H9 (cell line): ENCODE measurements around the gene DGKD. TPM values are rescaled to one million over a fixed set of nuclear protein-coding genes. Genes with fewer than 3 reads are reported as not detected.

ENCODE experiments used
- DNase-seq: peaks from one replicate; pipeline ENCODE4 v3.0.0-alpha.2; 2017
- H2AFZ ChIP-seq: one replicate; pipeline ENCODE4 v1.6.1; 2013; ENCODE audit warnings: mild to moderate bottlenecking, low read length, control low read depth, moderate library complexity
- H2AK5ac ChIP-seq: 2 replicates; pipeline ENCODE4 v1.6.1; 2013; ENCODE audit warnings: low read length, control low read depth, mixed read lengths; ENCODE audit not compliant: insufficient read length
- H2BK120ac ChIP-seq: one replicate; pipeline ENCODE4 v1.6.1; 2013; ENCODE audit warnings: low read depth, mild to moderate bottlenecking, low read length, control low read depth, inconsistent platforms; ENCODE audit not compliant: poor library complexity, severe bottlenecking
- H2BK12ac ChIP-seq: 2 replicates; pipeline ENCODE4 v1.6.1; 2013; ENCODE audit warnings: low read length, control low read depth, mixed read lengths, low read depth; ENCODE audit not compliant: insufficient read length
- H2BK15ac ChIP-seq: 2 replicates; pipeline ENCODE4 v1.6.1; 2013; ENCODE audit warnings: low read depth, low read length, control low read depth
- H2BK20ac ChIP-seq: one replicate; pipeline ENCODE4 v1.6.1; 2013; ENCODE audit warnings: low read depth, mild to moderate bottlenecking, low read length, control low read depth, inconsistent platforms; ENCODE audit not compliant: poor library complexity, severe bottlenecking
- H2BK5ac ChIP-seq: 2 replicates; pipeline ENCODE4 v1.6.1; 2013; ENCODE audit warnings: low read length, control low read depth, mixed read lengths; ENCODE audit not compliant: insufficient read length
- H3K14ac ChIP-seq: 2 replicates; pipeline ENCODE4 v1.6.1; 2013; ENCODE audit warnings: low read length, control low read depth; ENCODE audit not compliant: insufficient read depth
- H3K18ac ChIP-seq: 2 replicates; pipeline ENCODE4 v1.6.1; 2013; ENCODE audit warnings: low read depth, mild to moderate bottlenecking, mixed read lengths, low read length, control low read depth; ENCODE audit not compliant: insufficient read length
- H3K23ac ChIP-seq: 2 replicates; pipeline ENCODE4 v1.6.1; 2013; ENCODE audit warnings: low read length, control low read depth, mixed read lengths, low read depth; ENCODE audit not compliant: insufficient read length
- H3K23me2 ChIP-seq: 2 replicates; pipeline ENCODE4 v1.6.1; 2013; ENCODE audit warnings: low read depth, mild to moderate bottlenecking, mixed read lengths, low read length, control low read depth; ENCODE audit not compliant: insufficient read length, poor library complexity, severe bottlenecking
- H3K27ac ChIP-seq: 2 replicates; pipeline ENCODE4 v1.5.1; 2013; ENCODE audit warnings: low read length, control low read depth, mixed read lengths, low read depth; ENCODE audit not compliant: insufficient read length
- H3K27me3 ChIP-seq: 2 replicates; pipeline ENCODE4 v1.6.1; 2013; ENCODE audit warnings: low read length, control low read depth, inconsistent platforms; ENCODE audit not compliant: insufficient read depth
- H3K4ac ChIP-seq: 2 replicates; pipeline ENCODE4 v1.6.1; 2013; ENCODE audit warnings: low read depth, mild to moderate bottlenecking, control low read depth, inconsistent platforms, low read length, moderate library complexity
- H3K4me1 ChIP-seq: 2 replicates; pipeline ENCODE4 v1.6.1; 2013; ENCODE audit warnings: low read length, control low read depth, inconsistent platforms; ENCODE audit not compliant: insufficient read depth
- H3K4me2 ChIP-seq: 2 replicates; pipeline ENCODE4 v1.6.1; 2013; ENCODE audit warnings: low read length, control low read depth, mixed read lengths; ENCODE audit not compliant: insufficient read length, insufficient read depth
- H3K56ac ChIP-seq: 2 replicates; pipeline ENCODE4 v1.6.1; 2013; ENCODE audit warnings: low read depth, mild to moderate bottlenecking, mixed read lengths, low read length, control low read depth; ENCODE audit not compliant: insufficient read length
- H3K79me1 ChIP-seq: 2 replicates; pipeline ENCODE4 v1.6.1; 2013; ENCODE audit warnings: low read depth, mild to moderate bottlenecking, moderate library complexity, low read length, control low read depth, inconsistent platforms; ENCODE audit not compliant: insufficient read depth, poor library complexity, severe bottlenecking
- H3K79me2 ChIP-seq: 2 replicates; pipeline ENCODE4 v1.6.1; 2013; ENCODE audit warnings: low read length, control low read depth, inconsistent platforms; ENCODE audit not compliant: insufficient read depth
- H3K9ac ChIP-seq: 2 replicates; pipeline ENCODE4 v1.6.1; 2013; ENCODE audit warnings: low read length, control low read depth, mixed read lengths; ENCODE audit not compliant: insufficient read length; ENCODE audit errors: extremely low read depth
- H3K9me3 ChIP-seq: one replicate; pipeline ENCODE4 v1.6.1; 2013; ENCODE audit warnings: low read depth, low read length, inconsistent platforms; ENCODE audit not compliant: control insufficient read depth
- H3T11ph ChIP-seq: one replicate; pipeline ENCODE4 v1.6.1; 2013; ENCODE audit warnings: mild to moderate bottlenecking, low read length, control low read depth, inconsistent platforms
- H4K20me1 ChIP-seq: one replicate; pipeline ENCODE4 v1.6.1; 2013; ENCODE audit not compliant: control insufficient read depth, insufficient read length, insufficient read depth
- H4K5ac ChIP-seq: 2 replicates; pipeline ENCODE4 v1.6.1; 2013; ENCODE audit warnings: low read depth, mild to moderate bottlenecking, mixed read lengths, low read length, control low read depth; ENCODE audit not compliant: insufficient read length
- H4K8ac ChIP-seq: replicated peaks from 2 replicates; pipeline ENCODE4 v1.6.1; 2013; ENCODE audit warnings: low read length, control low read depth, mixed read lengths, low read depth; ENCODE audit not compliant: insufficient read length
- H4K91ac ChIP-seq: 2 replicates; pipeline ENCODE4 v1.6.1; 2013; ENCODE audit warnings: low read depth, mild to moderate bottlenecking, moderate library complexity, mixed read lengths, low read length, control low read depth; ENCODE audit not compliant: insufficient read length
- H3K27ac Mint-ChIP-seq, 3 experiments: 2 replicates in 2 of 3; 3 replicates in 1 of 3; pipeline ENCODE4 v1.8.0; 2020 to 2021; ENCODE audit warnings: mixed read lengths in 3 of 3, mild to moderate bottlenecking in 1 of 3, moderate library complexity in 1 of 3
- H3K27me3 Mint-ChIP-seq: 2 replicates; pipeline ENCODE4 v1.8.0; 2021; ENCODE audit warnings: low read depth, mild to moderate bottlenecking, moderate library complexity, mixed read lengths
- H3K36me3 Mint-ChIP-seq, 3 experiments: 2 replicates in 2 of 3; 3 replicates in 1 of 3; pipeline ENCODE4 v1.8.0; 2020 to 2021; ENCODE audit warnings: low read depth in 3 of 3, mixed read lengths in 3 of 3; ENCODE audit not compliant: insufficient read depth in 1 of 3
- H3K4me1 Mint-ChIP-seq, 2 experiments: 2 replicates each; pipeline ENCODE4 v1.8.0; 2020; ENCODE audit warnings: mixed read lengths in 2 of 2
- H3K4me3 Mint-ChIP-seq, 2 experiments: 2 replicates in 1 of 2; 3 replicates in 1 of 2; pipeline ENCODE4 v1.8.0; 2020 to 2021; ENCODE audit warnings: mild to moderate bottlenecking in 2 of 2, mixed read lengths in 2 of 2, moderate library complexity in 1 of 2
- H3K9me3 Mint-ChIP-seq, 2 experiments: 2 replicates in 1 of 2; 3 replicates in 1 of 2; pipeline ENCODE4 v1.8.0; 2020; ENCODE audit warnings: mild to moderate bottlenecking in 2 of 2, mixed read lengths in 2 of 2, moderate library complexity in 1 of 2
- CTCF ChIP-seq: fragments of 200-600 bp; sonication (generic); conservative IDR thresholded peaks from 3 replicates; pipeline ENCODE4 v1.8.0; 2021; ENCODE audit warnings: antibody characterized with exemption, mild to moderate bottlenecking
- WGBS: extraction: QIAGEN DNeasy Blood & Tissue Kit; methylation state at CpG from one replicate; pipeline ENCODE4 v1.1.7; 2013; ENCODE audit warnings: missing lambda C conversion rate, low lambda C conversion rate, mixed read lengths; ENCODE audit not compliant: insufficient read length; ENCODE audit errors: extremely low coverage; 5-methylcytosine and 5-hydroxymethylcytosine counted together
- total RNA-seq: library from RNA; stranded (reverse); gene quantifications from 2 replicates; pipeline ENCODE4 v1.2.1, GENCODE V29; 2021

Gene DGKD
- total RNA-seq, 1 experiment from 2014 or later = 20.7 TPM

- no peak overlapping the region for H3K4me2 ChIP-seq
- H3K14ac ChIP-seq = no peak overlapping the region
- H3K23me2 ChIP-seq = no peaks in the 10 kb centered on the region
- H2AK5ac ChIP-seq = no peak overlapping the region
- no peaks in the 10 kb centered on the region for H3K79me2 ChIP-seq
- H3K4me1 ChIP-seq = peaks cover 5% of the 10 kb centered on the region; the same call in 1 of the 2 replicates
- H3K9me3 ChIP-seq = no peaks in the 10 kb centered on the region
- H4K8ac ChIP-seq = no peak overlapping the region
- no peak overlapping the region for H2BK20ac ChIP-seq
- peaks cover 16 to 21% of the 10 kb centered on the region in 2 experiments for H3K4me1 Mint-ChIP-seq
- no peak overlapping the region for H2BK15ac ChIP-seq
- WGBS = no CpG with 5 or more reads among the region's 5 CpGs
- no peak overlapping the region for H3K4ac ChIP-seq
- H3K23ac ChIP-seq = no peak overlapping the region
- TF ChIP-seq CTCF = no peak
- no peak overlapping the region for H3K4me3 Mint-ChIP-seq
- H4K5ac ChIP-seq = no peak overlapping the region
- no peak overlapping the region for H3K27ac ChIP-seq
- H3K27me3 ChIP-seq = no peaks in the 10 kb centered on the region
- H3K56ac ChIP-seq = no peak overlapping the region
- H2AFZ ChIP-seq = no peak overlapping the region
- peaks cover 19 to 21% (median 20%) of the 10 kb centered on the region in 3 experiments for H3K36me3 Mint-ChIP-seq
- no peak overlapping the region for H2BK12ac ChIP-seq
- H3K9me3 Mint-ChIP-seq = peaks cover 16 to 23% of the 10 kb centered on the region in 2 experiments
- no peaks in the 10 kb centered on the region for H3K79me1 ChIP-seq
- H3K27me3 Mint-ChIP-seq = no peaks in the 10 kb centered on the region
- peak overlapping the region in 1 of 3 experiments; percentile 41; a peak in 2 of 7 replicates for H3K27ac Mint-ChIP-seq
- no peak overlapping the region for H2BK120ac ChIP-seq
- H3K18ac ChIP-seq = no peak overlapping the region
- no peak overlapping the region for H3K9ac ChIP-seq
- no peak for DNase-seq
- no peak overlapping the region for H3T11ph ChIP-seq
- H4K20me1 ChIP-seq = no peaks in the 10 kb centered on the region
- H4K91ac ChIP-seq = no peak overlapping the region
- no peak overlapping the region for H2BK5ac ChIP-seq
Observed at GRCh38 chr2:233414777-233415570, 60.7 kb downstream of the DGKD start.
